UCSD-AML1 (cell line): ENCODE data around the gene MTAP.
"Not testable (repeated sequence)": the region's sequence is repeated elsewhere in the genome, so short reads cannot be mapped to it uniquely, and the experiment has no call there.

Source experiments
- DNase-seq: peaks from one replicate; lab custom pipeline; 2025; ENCODE audit not compliant: unreplicated experiment; lab: John Stamatoyannopoulos, UW

The MTAP gene

GRCh38 chr9:21906881-21907280 is 104.4 kb downstream of the MTAP start:
- DNase-seq: no peak

GRCh38 chr9:21919377-21920362 is 117.2 kb downstream of the MTAP start:
- DNase-seq: no peak

- DNase-seq: no peak
These were observed 121.3 kb downstream of the MTAP start for GRCh38 chr9:21923694-21924093.

GRCh38 chr9:21927752-21928151 is 125.3 kb downstream of the MTAP start:
- DNase-seq: no peak

- no peak for DNase-seq
These were observed 129.0 kb downstream of the MTAP start for GRCh38 chr9:21931428-21931827.

DNA sequence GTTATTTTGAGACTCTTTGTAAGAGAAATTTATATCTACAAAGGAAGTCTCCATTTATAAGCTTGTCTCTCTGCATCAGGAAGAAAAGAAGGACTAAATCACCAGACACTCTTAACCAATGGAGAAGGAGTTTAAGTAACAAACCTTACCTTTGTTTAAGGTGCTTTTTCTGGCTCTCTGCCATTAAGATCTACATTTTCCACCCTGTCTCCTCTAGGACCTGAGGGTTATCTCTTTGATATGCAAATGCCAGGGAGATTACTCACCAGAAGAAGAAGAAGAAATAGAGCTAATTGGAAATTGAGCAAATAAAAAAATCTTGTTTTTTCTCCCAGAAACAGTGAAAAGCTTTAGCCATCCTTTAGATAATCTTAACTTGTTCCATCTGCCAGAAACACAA is 130.8 kb downstream of the MTAP start:
- DNase-seq: no peak

- no peak for DNase-seq
These were observed 131.4 kb downstream of the MTAP start for GRCh38 chr9:21933865-21934264.

DNA sequence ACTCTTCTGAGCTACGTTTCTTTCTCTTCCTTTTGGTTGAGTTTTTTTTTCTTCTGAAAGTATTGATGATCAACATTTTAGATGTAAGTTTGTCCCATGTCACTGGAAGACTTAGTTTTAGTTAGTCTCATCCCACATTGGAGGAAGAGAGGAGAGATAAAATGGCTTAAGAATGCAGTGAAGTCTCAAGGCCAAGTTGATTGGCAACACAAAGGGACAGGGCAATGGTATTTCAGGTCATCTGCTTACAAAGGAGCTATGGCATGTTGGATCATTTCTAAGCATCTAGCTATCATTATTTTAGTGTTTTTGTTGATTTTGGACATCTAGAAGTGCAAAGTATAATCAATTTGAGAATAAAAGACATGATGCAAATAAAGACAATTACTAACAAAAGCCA is 133.2 kb downstream of the MTAP start:
- no peak for DNase-seq

DNA sequence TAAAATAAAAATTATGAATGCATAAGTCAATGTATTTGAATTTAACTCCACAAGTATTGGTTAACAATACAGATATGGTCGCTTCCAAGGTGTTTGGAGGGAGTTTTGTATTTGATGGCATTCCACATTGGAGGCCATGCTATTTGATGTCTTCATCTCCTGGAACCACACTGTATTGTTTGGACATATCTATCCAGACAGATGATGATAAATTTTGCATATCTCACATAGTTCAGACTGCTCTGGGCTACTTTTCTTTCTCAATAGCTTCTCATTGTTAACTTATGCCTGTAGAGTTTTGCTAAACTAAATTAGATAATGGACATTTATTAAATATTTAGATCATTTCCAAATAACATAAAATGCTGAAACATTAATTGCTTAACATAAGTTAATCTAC is 133.7 kb downstream of the MTAP start:
- DNase-seq: no peak

DNA sequence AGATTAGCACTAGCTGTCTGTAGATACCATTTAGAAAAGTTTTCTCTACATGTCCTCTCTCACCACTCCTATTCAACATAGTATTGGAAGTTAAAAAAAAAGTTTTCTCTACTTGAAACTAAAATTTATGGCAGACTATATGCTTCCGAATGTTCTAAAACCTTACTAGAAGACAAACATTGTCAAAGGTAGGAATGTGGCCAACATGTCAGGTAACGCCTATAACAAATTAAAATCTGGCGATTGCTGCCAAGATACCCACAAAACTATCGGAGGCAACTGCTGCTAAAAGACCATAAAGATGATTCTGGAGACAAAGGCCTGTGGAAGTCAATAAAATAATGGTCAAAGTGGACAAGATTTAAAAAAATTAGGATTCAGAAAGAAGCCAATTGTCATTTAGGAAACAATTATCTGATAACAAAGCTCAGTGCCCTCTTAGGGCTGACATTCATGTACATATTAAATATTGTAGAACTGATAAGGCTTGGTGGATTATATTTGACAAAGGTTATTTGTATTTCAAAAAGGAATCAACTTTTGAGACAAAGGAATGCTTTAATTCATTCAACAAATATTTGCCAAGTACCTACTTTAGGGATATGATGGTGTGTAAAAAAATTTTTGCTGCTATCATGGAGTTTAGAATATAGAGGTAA is 139.0 kb downstream of the MTAP start:
- no peak for DNase-seq

GRCh38 chr9:21943464-21943863 is 141.0 kb downstream of the MTAP start:
- DNase-seq: no peak

DNA sequence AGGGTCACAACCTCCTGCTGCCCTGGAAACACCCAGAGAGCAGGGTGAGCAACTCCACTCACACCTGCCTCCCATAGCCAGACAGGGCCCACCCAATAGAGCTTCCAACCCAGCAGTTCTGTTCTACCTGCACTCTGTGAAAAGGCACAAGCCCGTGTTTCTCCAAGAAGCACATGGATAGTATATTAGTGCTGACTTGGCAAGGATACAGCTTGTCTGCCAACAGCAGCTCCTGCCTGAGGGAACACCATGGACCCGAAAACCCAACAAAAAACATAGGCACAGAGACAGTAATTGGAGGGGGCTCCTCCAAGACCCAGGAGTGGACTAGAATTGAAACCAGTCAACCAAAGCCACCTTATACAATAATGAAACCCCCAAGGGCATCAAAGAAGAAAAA is 143.2 kb downstream of the MTAP start:
- no peak for DNase-seq

DNA sequence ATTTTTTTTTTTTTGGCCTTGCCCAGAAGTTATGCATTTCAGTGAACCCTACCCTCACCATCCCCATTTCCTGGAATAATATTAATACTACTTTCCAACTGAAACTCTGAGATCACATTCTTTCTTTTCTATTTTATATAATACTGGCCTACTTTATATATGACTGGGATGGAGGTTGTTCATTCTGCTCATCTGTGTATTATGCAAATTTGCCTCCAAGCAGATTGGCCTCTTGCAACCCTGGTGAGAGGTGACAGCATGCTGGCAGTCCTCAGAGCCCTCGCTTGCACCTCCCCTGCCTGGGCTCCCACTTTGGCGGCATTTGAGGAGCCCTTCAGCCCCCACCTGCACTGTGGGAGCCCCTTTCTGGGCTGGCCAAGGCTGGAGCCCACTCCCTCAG is 156.4 kb downstream of the MTAP start:
- no peak for DNase-seq

DNA sequence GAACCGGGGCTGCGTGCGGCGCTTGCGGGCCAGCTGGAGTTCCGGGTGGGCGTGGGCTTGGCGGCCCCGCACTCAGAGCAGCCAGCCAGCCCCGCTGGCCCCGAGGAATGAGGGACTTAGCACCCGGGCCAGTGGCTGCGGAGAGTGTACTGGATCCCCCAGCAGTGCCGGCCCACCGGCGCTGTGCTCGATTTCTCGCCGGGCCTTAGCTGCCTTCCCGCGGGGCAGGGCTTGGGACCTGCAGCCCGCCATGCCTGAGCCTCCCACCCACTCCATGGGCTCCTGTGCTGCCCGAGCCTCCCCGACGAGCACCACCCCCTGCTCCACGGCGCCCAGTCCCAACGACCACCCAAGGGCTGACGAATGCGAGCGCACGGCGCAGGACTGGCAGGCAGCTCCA is 156.8 kb downstream of the MTAP start:
- not testable (repeated sequence) for DNase-seq

- DNase-seq: no peak
These were observed 159.1 kb downstream of the MTAP start for GRCh38 chr9:21961569-21961968.

GRCh38 chr9:21964925-21965385 is 162.5 kb downstream of the MTAP start:
- peak; percentile 37 for DNase-seq

DNA sequence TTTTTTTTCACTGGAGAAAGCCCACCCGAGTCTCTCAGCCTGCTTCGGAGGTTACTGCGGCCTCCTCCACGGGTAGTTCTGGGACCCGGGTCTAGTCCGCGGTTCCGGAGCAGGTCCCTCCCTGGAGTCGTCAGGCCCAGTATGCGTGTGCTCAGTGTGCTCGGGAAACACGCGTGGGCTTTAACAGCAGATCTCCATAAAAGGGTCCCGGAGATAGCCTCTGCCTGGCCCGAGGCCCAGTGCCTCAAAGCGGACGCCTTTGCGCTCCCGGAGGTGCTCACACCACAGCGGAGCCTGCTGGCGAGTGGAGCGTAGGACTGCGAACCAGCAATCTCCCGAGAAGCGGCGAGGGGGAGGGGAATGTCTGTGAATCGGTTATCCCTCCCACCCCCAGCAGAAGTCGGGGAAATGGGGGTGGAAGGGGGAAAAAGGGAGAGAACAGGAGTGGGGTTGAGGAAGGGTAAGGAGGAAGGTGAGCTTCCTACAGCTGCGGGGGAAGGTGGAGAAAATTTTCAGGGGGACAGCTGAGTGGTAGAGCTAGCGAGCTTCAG is 163.0 kb downstream of the MTAP start:
- DNase-seq: peak; percentile 57

DNA sequence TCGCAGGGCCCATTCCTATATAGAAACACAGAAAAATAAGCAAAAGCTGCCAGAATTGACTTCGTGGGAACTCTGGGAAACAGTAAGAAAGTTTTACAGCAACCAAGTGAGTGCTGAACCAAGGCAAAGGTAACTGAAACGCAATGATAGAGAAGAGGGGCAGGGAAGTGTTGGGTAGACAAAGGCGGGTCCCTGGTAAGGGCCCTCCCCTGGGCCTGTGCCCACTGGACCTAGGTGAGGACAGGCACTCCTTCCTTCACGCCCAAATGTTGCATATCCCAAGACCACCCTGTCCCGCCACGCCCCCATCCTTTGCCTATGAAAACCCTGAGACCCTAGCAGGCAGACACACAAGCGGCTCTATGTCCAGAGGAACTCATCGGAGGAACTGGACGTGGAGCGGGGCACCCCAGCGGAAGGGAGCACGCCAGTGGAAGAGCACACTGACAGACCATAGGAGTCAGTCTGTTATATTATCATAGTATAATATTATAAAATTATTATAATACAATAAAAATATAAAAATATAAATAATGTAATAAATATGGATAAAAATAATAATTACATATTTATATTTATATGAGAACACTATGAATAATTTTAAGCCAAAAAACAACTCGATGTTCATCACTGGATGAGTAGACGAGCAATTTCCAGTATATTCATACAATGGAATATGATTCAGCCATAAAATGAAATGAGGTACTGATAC is 163.9 kb downstream of the MTAP start:
- DNase-seq: peak; percentile 4

DNA sequence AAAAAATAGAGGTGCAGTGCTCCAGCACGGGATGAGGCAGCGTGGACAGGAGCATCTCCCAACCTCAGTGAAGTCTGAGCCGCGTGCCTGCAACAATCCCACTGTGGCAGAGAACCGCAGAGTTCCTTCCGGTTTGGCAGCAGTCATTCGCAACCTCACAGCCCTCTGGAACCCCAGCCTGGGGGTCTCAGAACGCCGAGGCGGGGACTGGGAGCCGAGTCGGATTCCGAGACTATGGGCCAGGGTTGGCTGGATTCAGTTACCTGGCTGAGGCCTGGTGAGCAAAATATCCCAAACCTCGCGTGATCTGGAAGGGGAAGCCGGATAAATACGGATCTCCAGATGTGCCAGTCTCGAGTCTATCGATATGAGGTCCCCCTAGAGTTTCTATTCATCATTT is 164.7 kb downstream of the MTAP start:
- DNase-seq: peak; percentile 6

DNA sequence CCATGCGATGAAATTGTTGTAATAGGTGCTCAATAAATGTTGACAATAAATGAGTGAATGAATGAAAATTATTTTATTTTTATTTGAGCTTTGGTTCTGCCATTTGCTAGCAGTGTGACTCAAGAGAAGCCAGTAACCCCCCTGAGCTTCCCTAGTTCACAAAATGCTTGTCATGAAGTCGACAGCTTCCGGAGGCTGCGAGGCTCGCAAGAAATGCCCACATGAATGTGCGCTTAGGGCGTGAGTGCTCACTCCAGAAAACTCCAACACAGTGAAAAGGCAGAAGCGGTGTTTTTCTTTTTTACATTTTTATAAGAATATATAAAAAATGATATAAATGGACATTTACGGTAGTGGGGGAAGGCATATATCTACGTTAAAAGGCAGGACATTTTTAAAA is 165.3 kb downstream of the MTAP start:
- DNase-seq: no peak

GRCh38 chr9:21968331-21969010 is 166.0 kb downstream of the MTAP start:
- peak; percentile 5 for DNase-seq
